ENCODE results near the gene RBP3.

- TF ChIP-seq GATA3 (IDR thresholded peaks at IDR 0.05; ENCODE audit: low read depth, low read length) (no peak), GATA2 (IDR thresholded peaks at IDR 0.05; ENCODE audit: low read depth, low read length) (no peak)
These were observed 56.8 kb downstream of the RBP3 start for GRCh38 chr10:47404937-47405336.
